ENCODE results near the gene OR8D2.

DNA sequence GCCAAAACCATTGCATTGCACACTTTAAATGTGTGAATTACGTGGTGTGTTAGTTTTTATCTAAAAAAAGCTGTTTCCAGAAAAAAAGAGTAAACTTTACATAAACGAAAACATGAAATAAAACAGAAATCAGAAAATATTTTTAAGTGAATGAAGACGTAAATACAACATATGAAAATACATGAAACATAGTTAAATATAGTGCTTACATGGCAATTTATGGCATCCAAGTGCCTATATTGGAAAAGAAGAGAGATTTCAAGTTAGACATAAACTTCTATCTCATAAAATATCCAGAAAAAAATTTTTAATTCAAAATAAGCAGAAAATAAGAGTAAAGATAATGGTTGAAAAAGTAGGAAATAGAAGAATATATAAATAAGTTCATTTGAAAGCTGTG lies 11.9 kb upstream of the OR8D2 start:
- TF ChIP-seq, protein P1, sequence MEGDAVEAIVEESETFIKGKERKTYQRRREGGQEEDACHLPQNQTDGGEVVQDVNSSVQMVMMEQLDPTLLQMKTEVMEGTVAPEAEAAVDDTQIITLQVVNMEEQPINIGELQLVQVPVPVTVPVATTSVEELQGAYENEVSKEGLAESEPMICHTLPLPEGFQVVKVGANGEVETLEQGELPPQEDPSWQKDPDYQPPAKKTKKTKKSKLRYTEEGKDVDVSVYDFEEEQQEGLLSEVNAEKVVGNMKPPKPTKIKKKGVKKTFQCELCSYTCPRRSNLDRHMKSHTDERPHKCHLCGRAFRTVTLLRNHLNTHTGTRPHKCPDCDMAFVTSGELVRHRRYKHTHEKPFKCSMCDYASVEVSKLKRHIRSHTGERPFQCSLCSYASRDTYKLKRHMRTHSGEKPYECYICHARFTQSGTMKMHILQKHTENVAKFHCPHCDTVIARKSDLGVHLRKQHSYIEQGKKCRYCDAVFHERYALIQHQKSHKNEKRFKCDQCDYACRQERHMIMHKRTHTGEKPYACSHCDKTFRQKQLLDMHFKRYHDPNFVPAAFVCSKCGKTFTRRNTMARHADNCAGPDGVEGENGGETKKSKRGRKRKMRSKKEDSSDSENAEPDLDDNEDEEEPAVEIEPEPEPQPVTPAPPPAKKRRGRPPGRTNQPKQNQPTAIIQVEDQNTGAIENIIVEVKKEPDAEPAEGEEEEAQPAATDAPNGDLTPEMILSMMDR (IDR thresholded peaks at IDR 0.05) = no peak
- TF ChIP-seq POLR2A (IDR thresholded peaks at IDR 0.05) (no peak), POLR2AphosphoS5 (IDR thresholded peaks at IDR 0.05) (no peak), EP300 (IDR thresholded peaks at IDR 0.05) (no peak)
